ENCODE data around the gene COL17A1. TPM values are rescaled to one million over a fixed set of nuclear protein-coding genes. Genes with fewer than 3 reads are reported as not detected.

COL17A1 gene
- total and polyA plus RNA-seq, 2 of the 13 experiments (the other 11 are each of a cell fraction or from before 2014, with no cell fraction given) = 0.03 TPM; not detected in 1

DNA sequence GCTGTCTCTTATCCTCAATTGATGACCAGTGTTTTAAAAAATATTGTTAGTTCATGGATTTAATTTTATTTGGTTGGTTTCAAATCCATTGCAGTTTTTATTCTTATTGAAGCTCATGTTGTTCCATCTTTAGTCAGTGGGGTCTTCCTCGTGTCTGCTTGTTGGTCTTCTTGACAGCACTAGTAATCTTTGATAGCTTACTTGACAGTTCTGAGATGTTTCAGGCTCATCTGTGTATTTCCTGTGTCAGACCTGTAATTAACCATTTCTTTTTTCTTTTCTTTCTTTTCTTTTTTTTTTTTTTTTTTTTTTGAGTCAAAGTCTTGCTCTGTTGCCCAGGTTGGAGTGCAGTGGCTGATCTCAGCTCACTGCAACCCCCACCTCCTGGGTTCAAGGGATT, 90.5 kb downstream of the COL17A1 start:
- WGBS (ENCODE audit: low lambda C conversion rate) = 94% methylated on average over 1 of the region's 1 CpG
- Histone ChIP-seq H3K79me2 (ENCODE audit: insufficient read depth, low read length) (no peaks in the 10 kb centered on the region), H3K27me3 (ENCODE audit: control insufficient read depth in 1 of 2, insufficient read depth in 2 of 2, low read length in 2 of 2) (no peaks in the 10 kb centered on the region), H4K20me1 (ENCODE audit: insufficient read depth, low read length) (no peaks in the 10 kb centered on the region), H3K9ac (ENCODE audit: insufficient read depth, low read depth, low read length) (no peak overlapping the region), H3K27ac (ENCODE audit: extremely low read length, insufficient read depth, low read length) (no peak overlapping the region), H3K4me1 (ENCODE audit: insufficient read depth, low read length) (no peaks in the 10 kb centered on the region), H3K36me3 (replicated peaks in 1 of 2; ENCODE audit: control insufficient read depth in 1 of 2, insufficient read depth in 2 of 2, low read length in 2 of 2) (peaks cover 1 to 37% of the 10 kb centered on the region in 2 experiments; a peak in 4 of 5 replicates), H3K4me2 (ENCODE audit: low read depth, low read length) (no peak overlapping the region), H3K9me3 (ENCODE audit: low read length) (no peaks in the 10 kb centered on the region), H2AFZ (ENCODE audit: low read length) (no peak overlapping the region), H3K4me3 (replicated peaks in 1 of 3; ENCODE audit: insufficient read depth in 1 of 3, low read depth in 2 of 3, low read length in 3 of 3) (no peak overlapping the region)
- no peak for FAIRE-seq
- intact Hi-C loops (cut with micrococcal nuclease; ENCODE audit: unreplicated experiment) = no loop called here
- in situ Hi-C loops (cut with HindIII; ENCODE audit: extremely low pct_ligation_motif_present, low pct_unique_long_range_greater_than_20kb) = no loop called here
- DNase-seq (ENCODE audit: low spot score) = no peak
- ChIA-PET CTCF (ENCODE audit: low intra/inter-chr PET ratio, low total read pairs) (no interaction called here), POLR2A (no interaction called here)
- BruUV-seq (replicated peaks) = no TSS peak
- ATAC-seq = no peak
- TF ChIP-seq, protein P1, sequence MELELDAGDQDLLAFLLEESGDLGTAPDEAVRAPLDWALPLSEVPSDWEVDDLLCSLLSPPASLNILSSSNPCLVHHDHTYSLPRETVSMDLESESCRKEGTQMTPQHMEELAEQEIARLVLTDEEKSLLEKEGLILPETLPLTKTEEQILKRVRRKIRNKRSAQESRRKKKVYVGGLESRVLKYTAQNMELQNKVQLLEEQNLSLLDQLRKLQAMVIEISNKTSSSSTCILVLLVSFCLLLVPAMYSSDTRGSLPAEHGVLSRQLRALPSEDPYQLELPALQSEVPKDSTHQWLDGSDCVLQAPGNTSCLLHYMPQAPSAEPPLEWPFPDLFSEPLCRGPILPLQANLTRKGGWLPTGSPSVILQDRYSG (CRISPR knock-in tag; IDR thresholded peaks at IDR 0.05) = no peak
- no peak for TF ChIP-seq SP4 (CRISPR knock-in tag; IDR thresholded peaks at IDR 0.05)
- no peak for TF ChIP-seq EED (CRISPR knock-in tag; IDR thresholded peaks at IDR 0.05)
- no peak for TF ChIP-seq ARNT2 (CRISPR knock-in tag; IDR thresholded peaks at IDR 0.05; ENCODE audit: low read depth)
- no peak for TF ChIP-seq ZNF292 (CRISPR knock-in tag; IDR thresholded peaks at IDR 0.05; ENCODE audit: borderline replicate concordance, low read depth)

DNA sequence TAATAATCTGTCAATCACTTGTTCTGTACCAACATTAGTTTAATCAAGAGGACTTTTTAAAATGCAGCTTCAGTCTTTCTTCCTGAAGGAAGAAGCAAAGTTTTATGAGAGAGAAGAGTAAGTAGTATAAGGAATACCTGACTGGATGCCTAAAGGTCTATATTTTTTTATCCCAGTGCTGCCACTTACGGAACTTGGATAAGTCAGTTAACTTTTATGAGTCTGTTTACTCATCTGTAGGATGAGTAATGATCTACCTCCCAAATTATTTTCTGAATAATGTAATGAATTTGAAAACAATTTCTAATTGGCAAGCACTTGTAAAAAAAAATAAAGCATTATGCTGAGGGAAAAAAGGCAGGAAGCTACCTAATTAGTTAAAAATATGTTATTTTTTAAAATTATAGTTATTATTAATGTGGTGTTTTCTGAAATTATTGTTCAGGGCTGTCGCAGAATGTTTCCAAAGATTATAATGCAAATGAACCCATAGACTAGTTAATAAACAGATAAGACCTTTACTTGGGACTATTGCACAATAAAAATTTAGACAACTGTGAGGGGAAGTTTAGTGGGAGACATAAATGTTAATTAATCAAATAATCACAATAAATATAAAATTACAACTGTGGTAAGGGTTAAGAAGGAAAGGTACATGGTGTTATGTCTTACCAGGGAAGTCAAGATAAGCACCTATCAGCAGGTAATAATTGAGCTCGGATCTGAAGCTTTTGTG, 94.1 kb downstream of the COL17A1 start:
- H3K4me3 ChIP-seq (replicated peaks in 1 of 3; ENCODE audit: insufficient read depth in 1 of 3, low read depth in 2 of 3, low read length in 3 of 3) = no peak overlapping the region
- H3K9me3 ChIP-seq (ENCODE audit: low read length) = no peaks in the 10 kb centered on the region
- no peak overlapping the region for H2AFZ ChIP-seq (ENCODE audit: low read length)
- no peak for FAIRE-seq
- DNase-seq (ENCODE audit: low spot score) = no peak
- H3K27ac ChIP-seq (ENCODE audit: extremely low read length, insufficient read depth, low read length) = no peak overlapping the region
- POLR2A ChIA-PET = interaction anchor here (0.7 kb wide), 1 partner anchor 16 kb away, joined by 3 read pairs; no protein-coding TSS in a partner anchor
- H3K27me3 ChIP-seq (ENCODE audit: control insufficient read depth in 1 of 2, insufficient read depth in 2 of 2, low read length in 2 of 2) = no peaks in the 10 kb centered on the region
- no peak overlapping the region for H3K4me2 ChIP-seq (ENCODE audit: low read depth, low read length)
- no peaks in the 10 kb centered on the region for H4K20me1 ChIP-seq (ENCODE audit: insufficient read depth, low read length)
- H3K4me1 ChIP-seq (ENCODE audit: insufficient read depth, low read length) = no peaks in the 10 kb centered on the region
- no peak for ATAC-seq
- H3K9ac ChIP-seq (ENCODE audit: insufficient read depth, low read depth, low read length) = no peak overlapping the region
- BruUV-seq (replicated peaks) = no TSS peak
- CTCF ChIA-PET (ENCODE audit: low intra/inter-chr PET ratio, low total read pairs) = no interaction called here
- WGBS (ENCODE audit: low lambda C conversion rate) = 96% methylated on average over 3 of the region's 3 CpGs
- peaks cover 1 to 8% of the 10 kb centered on the region in 2 experiments; a peak in 2 of 5 replicates for H3K36me3 ChIP-seq (replicated peaks in 1 of 2; ENCODE audit: control insufficient read depth in 1 of 2, insufficient read depth in 2 of 2, low read length in 2 of 2)
- TF ChIP-seq CEBPB (IDR thresholded peaks at IDR 0.05; ENCODE audit: borderline replicate concordance, low read depth, low read length) (peak; percentile 36; the same call in 1 of the 2 replicates), ZNF317 (CRISPR knock-in tag; IDR thresholded peaks at IDR 0.05) (no peak), SNRNP70 (IDR thresholded peaks at IDR 0.05; ENCODE audit: low read depth, low read length) (no peak), MXI1 (IDR thresholded peaks at IDR 0.05; ENCODE audit: borderline replicate concordance, low read depth, low read length) (no peak)
- in situ Hi-C loops (cut with HindIII; ENCODE audit: extremely low pct_ligation_motif_present, low pct_unique_long_range_greater_than_20kb) = no loop called here
- intact Hi-C loops (cut with micrococcal nuclease; ENCODE audit: unreplicated experiment) = no loop called here
- peaks cover 3% of the 10 kb centered on the region for H3K79me2 ChIP-seq (ENCODE audit: insufficient read depth, low read length)
